K562 (cell line): ENCODE measurements around the gene ZNF831. TPM values are rescaled to one million over a fixed set of nuclear protein-coding genes. Genes with fewer than 3 reads are reported as not detected.

ENCODE experiments used
- ATAC-seq: fragments of 200-7000 bp; cut with Tn5 transposase; 3 replicates; pipeline ENCODE4 v1.9.1; 2020; ENCODE audit warnings: moderate library complexity
- BruUV-seq: library from RNA; stranded (reverse); fragments of 400-500 nt; replicated peaks from 2 replicates; lab custom pipeline; 2021; lab: Mats Ljungman, UMichigan
- CTCF ChIA-PET: fragments of 300-600 bp; formaldehyde crosslinking; extraction: SDS; loops from one replicate; lab custom pipeline; 2021; ENCODE audit warnings: low intra/inter-chr PET ratio; lab: Yijun Ruan, JAX
- POLR2A ChIA-PET: fragments of 300-600, 350-650 bp; sonication (Branson Sonifier 250); formaldehyde crosslinking; extraction: SDS; loops from one replicate; lab custom pipeline; 2021; ENCODE audit warnings: antibody characterized with exemption, inconsistent platforms; lab: Yijun Ruan, JAX
- DNase-seq, 4 experiments: peaks; one replicate each; pipeline versions ENCODE4 v3.0.0 to v3.0.0-alpha.2; 2011 to 2018; ENCODE audit warnings: low spot score in 3 of 4, mixed read lengths in 3 of 4; ENCODE audit errors: extremely low read depth in 1 of 4
- FAIRE-seq: peaks from 2 replicates; lab custom pipeline; 2011; peaks lifted over from hg19 to GRCh38; lab: Jason Lieb, UNC
- H2AFZ ChIP-seq: 2 replicates; pipeline ENCODE4 v1.6.0; 2011; ENCODE audit warnings: low read depth, low read length, control low read depth, inconsistent platforms
- H3K27ac ChIP-seq: fragments of 200-600 bp; 3 replicates; pipeline ENCODE4 v1.8.0; 2011; ENCODE audit warnings: low read depth, mild to moderate bottlenecking, control low read depth, inconsistent platforms, low read length, moderate library complexity, mixed read lengths; ENCODE audit errors: extremely low read depth
- H3K27me3 ChIP-seq, 2 experiments: fragments of 300-600 bp in 1 of 2; 2 replicates in 1 of 2; 3 replicates in 1 of 2; pipeline versions ENCODE4 v1.6.0 to v1.8.0; 2011; ENCODE audit warnings: inconsistent platforms in 2 of 2, low read length in 2 of 2, mild to moderate bottlenecking in 1 of 2, mixed read lengths in 1 of 2, moderate library complexity in 1 of 2; ENCODE audit not compliant: control insufficient read depth in 2 of 2, insufficient read depth in 2 of 2
- H3K36me3 ChIP-seq: fragments of 300-600 bp; 3 replicates; pipeline ENCODE4 v1.8.0; 2011; ENCODE audit warnings: mild to moderate bottlenecking, low read length, inconsistent platforms; ENCODE audit not compliant: control insufficient read depth, insufficient read depth
- H3K4me1 ChIP-seq, 2 experiments: fragments of 200-600 bp in 1 of 2; replicated peaks in 1 of 2; 2 replicates in 1 of 2; 3 replicates in 1 of 2; pipeline versions ENCODE4 v1.5.1 to v1.8.0; 2011; ENCODE audit warnings: inconsistent platforms in 2 of 2, low read length in 2 of 2, mild to moderate bottlenecking in 1 of 2, mixed read lengths in 1 of 2, moderate library complexity in 1 of 2; ENCODE audit not compliant: control insufficient read depth in 2 of 2, insufficient read depth in 2 of 2
- H3K4me2 ChIP-seq: 2 replicates; pipeline ENCODE4 v1.6.1; 2011; ENCODE audit warnings: low read length, control low read depth, inconsistent platforms, mixed read lengths; ENCODE audit not compliant: insufficient read depth
- H3K4me3 ChIP-seq: fragments of 200-600 bp; sonication (generic), shearing (Covaris generic); 2 replicates; pipeline ENCODE4 v1.5.1; 2016; ENCODE audit warnings: control low read depth, inconsistent platforms
- H3K79me2 ChIP-seq: fragments of 200-600 bp; 3 replicates; pipeline ENCODE4 v1.8.0; 2011; ENCODE audit warnings: low read length, inconsistent platforms; ENCODE audit not compliant: control insufficient read depth, insufficient read depth
- H3K9ac ChIP-seq, 2 experiments: 2 replicates each; pipeline versions ENCODE4 v1.6.0 to v1.6.1; 2011; ENCODE audit warnings: low read depth in 2 of 2, low read length in 2 of 2, control low read depth in 1 of 2, inconsistent platforms in 1 of 2, mild to moderate bottlenecking in 1 of 2, mixed read lengths in 1 of 2; ENCODE audit not compliant: insufficient read depth in 1 of 2
- H3K9me1 ChIP-seq: one replicate; pipeline ENCODE4 v1.6.0; 2011; ENCODE audit warnings: inconsistent platforms, mild to moderate bottlenecking, low read length, moderate library complexity; ENCODE audit not compliant: control insufficient read depth, insufficient read depth
- H3K9me3 ChIP-seq: replicated peaks from 2 replicates; pipeline ENCODE4 v1.5.1; 2011; ENCODE audit warnings: low read depth, low read length, inconsistent platforms; ENCODE audit not compliant: control insufficient read depth, insufficient read depth
- H4K20me1 ChIP-seq: replicated peaks from 2 replicates; pipeline ENCODE4 v1.6.1; 2011; ENCODE audit warnings: low read length, inconsistent platforms, mixed read lengths; ENCODE audit not compliant: control insufficient read depth, insufficient read depth
- FOXM1 ChIP-seq, 2 experiments: fragments of 450-650 bp in 1 of 2; sonication (generic) in 1 of 2; formaldehyde crosslinking in 1 of 2; IDR thresholded peaks; 2 replicates each; pipeline versions ENCODE4 v1.6.1 to v1.9.0; 2017 to 2022; ENCODE audit warnings: low read depth in 2 of 2, mild to moderate bottlenecking in 2 of 2, missing genetic modification reagents in 1 of 2, moderate library complexity in 1 of 2
- NCOA6 ChIP-seq: fragments of 450-650 bp; IDR thresholded peaks from 2 replicates; pipeline ENCODE4 v1.6.1; 2017; ENCODE audit warnings: mild to moderate bottlenecking
- PHB ChIP-seq: fragments of 250-450 bp; sonication (Bioruptor Pico); IDR thresholded peaks from 2 replicates; pipeline ENCODE4 v1.5.0; 2021
- SIN3A ChIP-seq, 2 experiments: fragments of 150-350 bp in 1 of 2; IDR thresholded peaks; 2 replicates each; pipeline ENCODE4 v1.6.1; 2011 to 2016; ENCODE audit warnings: borderline replicate concordance in 2 of 2, low read depth in 2 of 2, low read length in 2 of 2, mild to moderate bottlenecking in 2 of 2, moderate library complexity in 2 of 2; ENCODE audit not compliant: control insufficient read depth in 1 of 2
- SMARCA5 ChIP-seq: fragments of 450-650 bp; IDR thresholded peaks from 2 replicates; pipeline ENCODE4 v1.6.1; 2016
- SNIP1 ChIP-seq: fragments of 450-650 bp; IDR thresholded peaks from 2 replicates; pipeline ENCODE4 v1.7.1; 2017; ENCODE audit warnings: low read depth, mild to moderate bottlenecking
- TGIF2 ChIP-seq: sonication (generic); formaldehyde crosslinking; IDR thresholded peaks from 2 replicates; pipeline ENCODE4 v1.8.1; 2022; ENCODE audit warnings: mild to moderate bottlenecking, missing genetic modification reagents, moderate library complexity
- XRCC4 ChIP-seq: IDR thresholded peaks from one replicate; pipeline ENCODE4 v1.6.1; 2011; ENCODE audit not compliant: insufficient read depth, insufficient read length; ENCODE audit errors: extremely low read depth
- ZNF23 ChIP-seq: fragments of 250-450 bp; sonication (Bioruptor Pico); IDR thresholded peaks from 2 replicates; pipeline ENCODE4 v1.4.0; 2020; ENCODE audit warnings: mild to moderate bottlenecking
- ZNF3 ChIP-seq: fragments of 250-450 bp; sonication (Bioruptor Pico); IDR thresholded peaks from 2 replicates; pipeline ENCODE4 v1.5.0; 2021; ENCODE audit warnings: mild to moderate bottlenecking, moderate library complexity
- ZNF76 ChIP-seq: fragments of 250-450 bp; sonication (Bioruptor Pico); IDR thresholded peaks from 2 replicates; pipeline ENCODE4 v1.4.0; 2020; ENCODE audit warnings: mild to moderate bottlenecking, moderate library complexity, borderline replicate concordance
- WGBS: fragments of 100-300 bp; shearing (Covaris generic); methylation state at CpG from one replicate; pipeline ENCODE4 v1.1.6; 2016; ENCODE audit warnings: low coverage, mixed read lengths; ENCODE audit not compliant: insufficient coverage; ENCODE audit errors: missing lambda C conversion rate; 5-methylcytosine and 5-hydroxymethylcytosine counted together
- in situ Hi-C: fragments of 300-500 bp; cut with MboI; formaldehyde crosslinking; loops from 4 replicates; pipeline ENCODE4 v1.15.0; 2018; ENCODE audit warnings: inconsistent platforms, mixed read lengths
- intact Hi-C: fragments of 100-400 bp; cut with micrococcal nuclease; formaldehyde crosslinking; loops from 2 replicates; pipeline ENCODE4 v1.14.2; 2022
- polyA plus RNA-seq, 8 experiments: library from polyadenylated mRNA; depleted of rRNA in 4 of 8; stranded (reverse) in 5 of 8; unstranded in 3 of 8; fragments of >200 nt; fragmentation: Nextera tagmentation in 2 of 8; fragmentation: Illumina TruSeq in 1 of 8; extraction: Ambion mirVana in 2 of 8; extraction: Trizol in 1 of 8; gene quantifications; 2 replicates each; pipeline versions ENCODE4 v1.2.1 to v1.2.3, GENCODE V29; 2011 to 2014; ENCODE audit warnings: inconsistent platforms in 1 of 8, missing spikeins in 1 of 8
- total RNA-seq, 7 experiments: library from RNA; depleted of rRNA in 6 of 7; stranded (reverse); fragments of >200 nt in 6 of 7; fragmentation: Illumina TruSeq in 2 of 7; extraction: Trizol in 2 of 7; gene quantifications; 2 replicates each; pipeline versions ENCODE4 v1.2.1 to v1.2.3, GENCODE V29; 2011 to 2021; ENCODE audit warnings: low replicate concordance in 1 of 7
- TF ChIP-seq, protein P1 (sequence below): fragments of 450-650 bp; formaldehyde crosslinking; IDR thresholded peaks from 2 replicates; pipeline ENCODE4 v1.4.0; 2022; ENCODE audit warnings: missing genetic modification characterization
- TF ChIP-seq, protein P2 (sequence below): IDR thresholded peaks from 2 replicates; pipeline ENCODE4 v1.6.1; 2014; ENCODE audit warnings: antibody characterized with exemption
- TF ChIP-seq, protein P3 (sequence below): fragments of 250-450 bp; sonication (Bioruptor Pico); IDR thresholded peaks from 2 replicates; pipeline ENCODE4 v1.9.0; 2021; ENCODE audit warnings: mild to moderate bottlenecking, inconsistent platforms

ZNF831 gene
- total and polyA plus RNA-seq, 9 of the 15 experiments (the other 6 are each of a cell fraction or from before 2014, with no cell fraction given) = not detected

DNA sequence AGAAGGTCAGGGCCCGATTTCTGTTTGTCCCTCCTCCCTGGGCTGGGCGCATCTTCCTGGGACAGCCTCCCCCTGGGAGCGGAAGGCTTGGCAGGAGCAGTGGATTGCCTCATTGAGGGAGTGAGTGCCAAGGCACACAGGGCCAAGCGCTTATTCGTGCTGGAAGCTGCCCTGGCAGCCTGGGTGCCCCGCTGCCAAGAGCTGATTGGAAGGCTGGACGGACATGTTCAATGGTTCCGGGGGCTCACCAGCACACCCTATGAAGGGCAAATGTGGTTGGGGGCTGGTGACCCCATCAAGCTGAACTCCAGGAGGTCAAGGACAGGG lies 10.3 kb upstream of the ZNF831 start:
- no peaks in the 10 kb centered on the region for H3K9me3 ChIP-seq
- H3K4me3 ChIP-seq = no peak overlapping the region
- CTCF ChIA-PET = no interaction called here
- intact Hi-C loops = no loop called here
- H3K4me1 ChIP-seq = no peaks in the 10 kb centered on the region
- in situ Hi-C loops = no loop called here
- H3K4me2 ChIP-seq = no peak overlapping the region
- peaks cover 27 to 63% of the 10 kb centered on the region in 2 experiments for H3K27me3 ChIP-seq
- DNase-seq (no peak), FAIRE-seq (no peak), ATAC-seq (no peak)
- no peaks in the 10 kb centered on the region for H3K36me3 ChIP-seq
- H3K79me2 ChIP-seq = no peaks in the 10 kb centered on the region
- no peak for TF ChIP-seq TGIF2 (CRISPR knock-in tag)
- TF ChIP-seq, protein P1, sequence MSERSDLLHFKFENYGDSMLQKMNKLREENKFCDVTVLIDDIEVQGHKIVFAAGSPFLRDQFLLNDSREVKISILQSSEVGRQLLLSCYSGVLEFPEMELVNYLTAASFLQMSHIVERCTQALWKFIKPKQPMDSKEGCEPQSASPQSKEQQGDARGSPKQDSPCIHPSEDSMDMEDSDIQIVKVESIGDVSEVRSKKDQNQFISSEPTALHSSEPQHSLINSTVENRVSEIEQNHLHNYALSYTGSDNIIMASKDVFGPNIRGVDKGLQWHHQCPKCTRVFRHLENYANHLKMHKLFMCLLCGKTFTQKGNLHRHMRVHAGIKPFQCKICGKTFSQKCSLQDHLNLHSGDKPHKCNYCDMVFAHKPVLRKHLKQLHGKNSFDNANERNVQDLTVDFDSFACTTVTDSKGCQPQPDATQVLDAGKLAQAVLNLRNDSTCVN (CRISPR knock-in tag) = no peak
- TF ChIP-seq, protein P2, sequence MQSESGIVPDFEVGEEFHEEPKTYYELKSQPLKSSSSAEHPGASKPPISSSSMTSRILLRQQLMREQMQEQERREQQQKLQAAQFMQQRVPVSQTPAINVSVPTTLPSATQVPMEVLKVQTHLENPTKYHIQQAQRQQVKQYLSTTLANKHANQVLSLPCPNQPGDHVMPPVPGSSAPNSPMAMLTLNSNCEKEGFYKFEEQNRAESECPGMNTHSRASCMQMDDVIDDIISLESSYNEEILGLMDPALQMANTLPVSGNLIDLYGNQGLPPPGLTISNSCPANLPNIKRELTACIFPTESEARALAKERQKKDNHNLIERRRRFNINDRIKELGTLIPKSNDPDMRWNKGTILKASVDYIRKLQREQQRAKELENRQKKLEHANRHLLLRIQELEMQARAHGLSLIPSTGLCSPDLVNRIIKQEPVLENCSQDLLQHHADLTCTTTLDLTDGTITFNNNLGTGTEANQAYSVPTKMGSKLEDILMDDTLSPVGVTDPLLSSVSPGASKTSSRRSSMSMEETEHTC = no peak
- TF ChIP-seq PHB (CRISPR knock-in tag) = no peak
- no peak for TF ChIP-seq SNIP1
- no peak for TF ChIP-seq XRCC4
- TF ChIP-seq, protein P3, sequence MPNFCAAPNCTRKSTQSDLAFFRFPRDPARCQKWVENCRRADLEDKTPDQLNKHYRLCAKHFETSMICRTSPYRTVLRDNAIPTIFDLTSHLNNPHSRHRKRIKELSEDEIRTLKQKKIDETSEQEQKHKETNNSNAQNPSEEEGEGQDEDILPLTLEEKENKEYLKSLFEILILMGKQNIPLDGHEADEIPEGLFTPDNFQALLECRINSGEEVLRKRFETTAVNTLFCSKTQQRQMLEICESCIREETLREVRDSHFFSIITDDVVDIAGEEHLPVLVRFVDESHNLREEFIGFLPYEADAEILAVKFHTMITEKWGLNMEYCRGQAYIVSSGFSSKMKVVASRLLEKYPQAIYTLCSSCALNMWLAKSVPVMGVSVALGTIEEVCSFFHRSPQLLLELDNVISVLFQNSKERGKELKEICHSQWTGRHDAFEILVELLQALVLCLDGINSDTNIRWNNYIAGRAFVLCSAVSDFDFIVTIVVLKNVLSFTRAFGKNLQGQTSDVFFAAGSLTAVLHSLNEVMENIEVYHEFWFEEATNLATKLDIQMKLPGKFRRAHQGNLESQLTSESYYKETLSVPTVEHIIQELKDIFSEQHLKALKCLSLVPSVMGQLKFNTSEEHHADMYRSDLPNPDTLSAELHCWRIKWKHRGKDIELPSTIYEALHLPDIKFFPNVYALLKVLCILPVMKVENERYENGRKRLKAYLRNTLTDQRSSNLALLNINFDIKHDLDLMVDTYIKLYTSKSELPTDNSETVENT (CRISPR knock-in tag) = no peak
- no peak for TF ChIP-seq ZNF3 (CRISPR knock-in tag)
- no peak for TF ChIP-seq NCOA6
- TF ChIP-seq SMARCA5 = no peak
- TF ChIP-seq FOXM1 (IDR thresholded peaks at IDR 0.05; ENCODE audit: low read depth) = no peak
- TF ChIP-seq FOXM1 (CRISPR knock-in tag; IDR thresholded peaks at IDR 0.05; ENCODE audit: low read depth) = no peak
- TF ChIP-seq ZNF76 (CRISPR knock-in tag) = no peak
- TF ChIP-seq SIN3A (IDR thresholded peaks at IDR 0.05; ENCODE audit: borderline replicate concordance in 2 of 2, control insufficient read depth in 1 of 2, low read depth in 2 of 2, low read length in 2 of 2) = no peak
- no peak for TF ChIP-seq ZNF23 (CRISPR knock-in tag)
- no peak overlapping the region for H3K9ac ChIP-seq
- H2AFZ ChIP-seq = no peak overlapping the region
- BruUV-seq = no TSS peak
- no peak overlapping the region for H3K27ac ChIP-seq
- no peaks in the 10 kb centered on the region for H3K9me1 ChIP-seq
- POLR2A ChIA-PET = interaction anchor here (0.6 kb wide), 1 partner anchor 51 kb away, joined by 4 read pairs; no protein-coding TSS in a partner anchor
- H4K20me1 ChIP-seq = peaks cover 23% of the 10 kb centered on the region
- 0% methylated on average over 8 of the region's 8 CpGs for WGBS
